ENCODE data around the gene TEAD1.

TEAD1 gene

GRCh38 chr11:12817681-12818332, 143.6 kb downstream of the TEAD1 start:
- no peak for DNase-seq

- no peak for DNase-seq
Observed at GRCh38 chr11:12818333-12819015, 144.3 kb downstream of the TEAD1 start.

- no peak for DNase-seq
Observed at GRCh38 chr11:12822392-12823022, 148.3 kb downstream of the TEAD1 start.

GRCh38 chr11:12824281-12825041, 150.2 kb downstream of the TEAD1 start:
- DNase-seq, result no peak

GRCh38 chr11:12826441-12826840, 152.2 kb downstream of the TEAD1 start:
- DNase-seq, result no peak

- no peak for DNase-seq
Observed at GRCh38 chr11:12827369-12827768, 153.1 kb downstream of the TEAD1 start.

GRCh38 chr11:12827929-12828812, 153.9 kb downstream of the TEAD1 start:
- DNase-seq, result no peak

GRCh38 chr11:12829131-12829530, 154.9 kb downstream of the TEAD1 start:
- no peak for DNase-seq

GRCh38 chr11:12829540-12830314, 155.5 kb downstream of the TEAD1 start:
- DNase-seq, result no peak

GRCh38 chr11:12831471-12832202, 157.4 kb downstream of the TEAD1 start:
- no peak for DNase-seq

- no peak for DNase-seq
Observed at GRCh38 chr11:12832480-12833224, 158.4 kb downstream of the TEAD1 start.

- DNase-seq, result no peak
Observed at GRCh38 chr11:12834166-12834565, 159.9 kb downstream of the TEAD1 start.

GRCh38 chr11:12834630-12835029, 160.4 kb downstream of the TEAD1 start:
- no peak for DNase-seq

GRCh38 chr11:12835286-12835685, 161.1 kb downstream of the TEAD1 start:
- DNase-seq, result no peak

GRCh38 chr11:12838463-12839123, 164.4 kb downstream of the TEAD1 start:
- no peak for DNase-seq

GRCh38 chr11:12840871-12841660, 166.8 kb downstream of the TEAD1 start:
- no peak for DNase-seq

GRCh38 chr11:12841946-12842630, 167.9 kb downstream of the TEAD1 start:
- DNase-seq, result no peak

Data from activated effector memory CD4-positive, alpha-beta T cell treated with Interleukin-2 at 50 U/mL for 16 hours (primary cell).